Fibroblast of gingiva (primary cell): ENCODE measurements around the gene ALX3.
A peak's percentile ranks its signal among the peaks of the same experiment; 100 is the strongest.

Experiments used
- DNase-seq: peaks from one replicate; pipeline ENCODE4 v3.0.0-alpha.2; 2011; ENCODE audit warnings: low read depth

The ALX3 gene

GRCh38 chr1:110070671-110071242 is at the start of gene ALX3:
Gene ALX3 (minus strand): TSS chr1:110070672. CDS start chr1:110070612, 60 bp downstream.
- DNase-seq: no peak

DNA sequence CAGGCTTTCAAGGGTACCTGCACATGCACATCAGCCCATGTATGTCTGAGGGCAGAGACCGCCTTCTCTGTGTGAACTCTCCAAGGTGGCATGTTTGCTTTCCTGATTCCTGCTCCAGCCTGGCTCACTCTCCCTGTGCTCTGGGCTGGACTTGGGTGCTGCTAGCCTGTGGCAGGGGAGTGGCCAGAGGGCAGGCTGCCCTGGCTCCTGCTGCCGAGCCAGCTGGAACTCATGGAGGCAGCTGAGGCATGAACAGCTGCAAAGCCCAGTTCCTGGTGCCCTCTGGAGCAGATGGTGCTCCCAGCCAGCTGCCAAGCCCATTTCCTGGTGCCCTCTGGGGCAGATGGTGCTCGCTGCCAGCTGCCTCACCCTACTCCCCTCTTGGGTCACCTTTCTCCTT is 49.4 kb upstream of the ALX3 start:
- DNase-seq: no peak

GRCh38 chr1:110118636-110119396 is 48.3 kb upstream of the ALX3 start:
- DNase-seq: no peak

- DNase-seq: no peak
Measured at GRCh38 chr1:110114784-110115183, 44.3 kb upstream of the ALX3 start.

DNA sequence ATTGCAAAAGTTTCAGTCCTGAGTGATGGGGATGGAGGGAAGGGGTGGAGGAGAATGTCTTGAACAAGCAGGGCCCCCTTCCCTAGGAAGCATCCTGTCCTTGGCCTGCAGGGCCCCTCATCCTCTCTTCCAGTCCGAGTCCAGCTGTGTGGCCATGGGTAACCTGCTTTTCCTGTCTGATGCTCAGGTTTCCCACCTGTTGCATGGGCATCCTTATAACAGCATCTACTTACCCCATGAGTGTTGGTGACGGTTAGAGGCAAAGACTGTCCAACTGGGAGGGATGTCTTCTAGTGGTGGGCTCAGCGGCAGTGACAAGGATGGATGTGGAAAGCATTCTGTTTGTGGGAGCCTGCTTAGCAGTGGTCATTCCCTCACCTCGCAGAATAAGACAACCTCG is 43.7 kb upstream of the ALX3 start:
- DNase-seq: no peak

GRCh38 chr1:110113551-110113950 is 43.1 kb upstream of the ALX3 start:
- DNase-seq: no peak

- no peak for DNase-seq
Measured at GRCh38 chr1:110112656-110113055, 42.2 kb upstream of the ALX3 start.

DNA sequence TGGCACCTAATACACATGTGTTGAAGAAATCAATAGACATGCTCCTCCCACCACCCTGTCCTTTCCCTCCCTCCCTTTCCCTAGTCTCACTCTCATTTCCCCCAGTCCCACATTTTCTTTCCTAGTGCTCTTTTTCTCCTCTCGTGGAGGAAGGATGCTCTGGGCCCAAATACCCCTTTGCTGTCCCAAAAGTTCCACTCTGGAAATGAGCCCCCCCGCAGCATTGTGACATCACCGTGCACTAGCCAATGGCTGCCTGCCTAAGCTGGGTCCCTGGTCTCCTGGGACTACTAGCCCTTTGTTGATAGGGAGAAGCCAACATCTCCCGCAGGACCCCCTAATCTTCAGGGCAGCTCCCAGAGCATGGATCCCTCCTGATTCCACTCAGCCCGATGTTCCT is 41.7 kb upstream of the ALX3 start, which contains the start of gene UBL4B:
Gene UBL4B (plus strand): TSS at position 301 of the 400 bp plus-strand sequence. CDS start 92 bp downstream, at position 393.
- no peak for DNase-seq

GRCh38 chr1:110111081-110111480 is 40.6 kb upstream of the ALX3 start:
- no peak for DNase-seq

GRCh38 chr1:110107867-110108469 is 37.5 kb upstream of the ALX3 start:
- DNase-seq: no peak

- peak; percentile 52 for DNase-seq
Measured at GRCh38 chr1:110106013-110106941, 35.8 kb upstream of the ALX3 start.

DNA sequence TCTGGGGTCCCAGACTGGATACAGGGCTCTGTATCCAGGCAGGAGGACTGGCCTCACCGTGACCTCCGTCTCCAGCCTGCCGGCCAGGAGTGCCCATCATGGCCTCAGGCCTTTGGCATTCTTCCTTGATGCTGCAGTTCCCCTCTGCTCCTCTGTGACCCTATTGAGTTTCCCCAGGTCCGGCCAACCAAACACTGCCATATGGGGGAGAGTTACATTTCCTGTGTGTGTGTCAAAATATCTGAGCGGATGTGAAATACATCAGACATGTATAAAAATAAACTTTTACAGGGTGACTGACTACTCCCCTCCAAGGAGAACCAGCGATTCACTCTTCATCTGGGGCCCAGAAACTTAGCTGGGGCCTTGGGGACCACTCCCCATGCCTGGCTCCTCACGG is 31.6 kb upstream of the ALX3 start:
- peak; percentile 12 for DNase-seq

DNA sequence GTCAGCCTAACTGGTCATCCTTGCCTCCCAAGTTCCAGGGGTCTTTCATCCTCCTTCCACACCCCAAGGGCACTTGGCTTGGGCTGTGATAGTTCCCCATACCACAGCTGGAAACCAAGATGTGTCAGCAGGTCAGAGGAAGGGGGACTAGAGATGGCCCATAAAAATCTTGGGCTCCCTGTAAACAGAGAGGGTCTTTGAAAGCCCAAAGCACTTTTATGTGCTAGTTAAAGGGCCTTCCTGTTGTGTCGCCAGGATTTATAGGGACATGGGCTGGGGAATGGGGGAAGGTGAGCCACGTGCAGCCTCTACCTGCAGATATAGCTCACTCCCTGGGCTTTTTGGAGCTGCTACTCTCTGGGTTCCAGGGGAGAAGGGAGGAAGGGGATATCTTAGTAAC is 29.9 kb upstream of the ALX3 start:
- no peak for DNase-seq

GRCh38 chr1:110098222-110099026 is 28.0 kb upstream of the ALX3 start:
- DNase-seq: no peak

DNA sequence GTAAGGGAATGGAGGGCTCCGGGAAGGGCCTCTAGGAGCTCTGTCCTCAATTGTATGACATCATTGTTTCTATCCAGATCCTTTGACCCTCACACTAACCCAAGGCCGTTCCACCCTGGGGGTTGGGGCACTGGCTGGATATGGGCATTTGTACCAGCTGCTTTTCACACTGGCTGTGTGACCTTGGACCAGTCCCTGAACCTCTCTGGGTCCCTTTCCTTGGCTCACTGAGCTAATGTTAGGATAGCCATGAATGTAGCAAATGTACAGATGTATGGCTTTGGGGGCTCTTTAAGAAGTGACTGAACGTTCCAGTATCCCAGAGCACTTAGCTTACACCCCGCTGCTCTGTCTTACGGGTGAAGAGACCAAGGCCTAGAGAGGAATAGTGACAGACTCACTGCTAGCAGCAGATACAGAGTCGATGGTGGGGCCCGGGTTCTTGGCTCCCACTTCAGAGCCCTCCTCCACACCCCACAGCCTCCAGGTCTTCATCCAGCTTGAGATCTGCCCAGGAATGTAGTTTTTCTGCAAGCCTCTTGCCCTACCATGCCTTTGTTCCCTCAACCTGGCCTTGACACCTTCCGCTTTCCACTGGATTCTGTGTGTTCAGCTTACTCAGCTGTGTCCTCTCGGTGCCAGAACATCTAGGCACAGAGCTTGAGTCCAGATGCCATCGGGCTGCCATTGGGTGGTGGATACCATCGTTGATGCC is 27.2 kb upstream of the ALX3 start:
- no peak for DNase-seq

- DNase-seq: no peak
Measured at GRCh38 chr1:110094931-110095654, 24.6 kb upstream of the ALX3 start.

DNA sequence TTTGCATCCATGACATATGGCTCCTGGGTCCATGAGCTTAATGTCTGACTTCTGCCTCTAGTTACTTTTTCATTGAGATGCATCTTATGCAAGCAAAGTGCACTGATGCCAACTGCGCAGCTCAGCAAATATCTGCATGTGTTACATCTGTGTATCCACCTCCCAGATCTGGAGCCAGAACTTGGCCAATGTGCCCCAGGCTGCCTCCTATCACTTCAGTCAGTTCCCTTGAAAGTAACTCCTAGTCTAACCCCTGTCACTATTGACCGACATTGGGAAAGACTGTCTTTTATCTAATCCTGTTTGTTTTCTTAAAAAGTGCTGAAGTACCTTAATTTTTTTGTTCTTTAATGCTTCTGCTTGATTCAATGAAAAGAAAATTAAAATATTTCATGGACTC is 22.5 kb upstream of the ALX3 start:
- no peak for DNase-seq

- DNase-seq: no peak
Measured at GRCh38 chr1:110091791-110092190, 21.3 kb upstream of the ALX3 start.

DNA sequence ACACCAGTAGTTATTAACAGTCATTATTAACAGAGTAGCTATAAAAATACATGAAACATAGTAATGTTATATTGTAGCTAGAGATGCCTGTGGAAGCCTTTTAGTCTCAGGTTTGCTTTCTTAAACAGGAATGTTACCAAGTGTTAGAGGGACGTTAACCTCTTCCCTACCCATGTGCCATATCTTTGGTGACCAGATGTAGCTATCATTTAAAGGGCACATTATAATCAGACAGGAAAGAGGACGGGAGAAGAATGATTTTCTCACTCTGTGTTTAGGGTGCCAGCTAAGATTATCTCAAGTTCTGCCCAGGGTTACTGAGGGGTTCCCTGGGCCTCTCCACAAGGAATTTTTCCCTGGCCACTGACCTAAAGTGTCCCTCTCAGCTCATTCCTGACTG is 20.9 kb upstream of the ALX3 start:
- no peak for DNase-seq
